Uterus (tissue), 2 donors: ENCODE data around the gene SPATA31C2.
"Not testable (repeated sequence)": the region's sequence is repeated elsewhere in the genome, so short reads cannot be mapped to it uniquely, and the experiment has no call there.

Source experiments
- POLR2A ChIP-seq, 2 donors: fragments of 450-650 bp; IDR thresholded peaks; one replicate each; pipeline ENCODE4 v1.6.1; 2016; ENCODE audit warnings: antibody characterized with exemption in 2 of 2, mild to moderate bottlenecking in 1 of 2, moderate library complexity in 1 of 2
- TF ChIP-seq, protein P1 (sequence below), 4 experiments: fragments of 200-600 bp in 2 of 4; fragments of 450-650 bp in 2 of 4; sonication (generic) in 2 of 4; IDR thresholded peaks; one replicate each; pipeline ENCODE4 v1.5.1; 2016 to 2019; ENCODE audit warnings: antibody characterized with exemption in 4 of 4, mild to moderate bottlenecking in 2 of 4, moderate library complexity in 1 of 4

- TF ChIP-seq, protein P1, sequence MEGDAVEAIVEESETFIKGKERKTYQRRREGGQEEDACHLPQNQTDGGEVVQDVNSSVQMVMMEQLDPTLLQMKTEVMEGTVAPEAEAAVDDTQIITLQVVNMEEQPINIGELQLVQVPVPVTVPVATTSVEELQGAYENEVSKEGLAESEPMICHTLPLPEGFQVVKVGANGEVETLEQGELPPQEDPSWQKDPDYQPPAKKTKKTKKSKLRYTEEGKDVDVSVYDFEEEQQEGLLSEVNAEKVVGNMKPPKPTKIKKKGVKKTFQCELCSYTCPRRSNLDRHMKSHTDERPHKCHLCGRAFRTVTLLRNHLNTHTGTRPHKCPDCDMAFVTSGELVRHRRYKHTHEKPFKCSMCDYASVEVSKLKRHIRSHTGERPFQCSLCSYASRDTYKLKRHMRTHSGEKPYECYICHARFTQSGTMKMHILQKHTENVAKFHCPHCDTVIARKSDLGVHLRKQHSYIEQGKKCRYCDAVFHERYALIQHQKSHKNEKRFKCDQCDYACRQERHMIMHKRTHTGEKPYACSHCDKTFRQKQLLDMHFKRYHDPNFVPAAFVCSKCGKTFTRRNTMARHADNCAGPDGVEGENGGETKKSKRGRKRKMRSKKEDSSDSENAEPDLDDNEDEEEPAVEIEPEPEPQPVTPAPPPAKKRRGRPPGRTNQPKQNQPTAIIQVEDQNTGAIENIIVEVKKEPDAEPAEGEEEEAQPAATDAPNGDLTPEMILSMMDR (IDR thresholded peaks at IDR 0.05): not testable (repeated sequence)
- not testable (repeated sequence) for TF ChIP-seq POLR2A (IDR thresholded peaks at IDR 0.05)
These were observed 23.9 kb downstream of the SPATA31C2 start for GRCh38 chr9:88114283-88114967.
